ENCODE measurements around the gene MGST2. TPM values are rescaled to one million over a fixed set of nuclear protein-coding genes. Genes with fewer than 3 reads are reported as not detected.

Gene MGST2
- total and polyA plus RNA-seq, 8 donors: 37.3 to 63.1 (median 44.0) TPM

DNA sequence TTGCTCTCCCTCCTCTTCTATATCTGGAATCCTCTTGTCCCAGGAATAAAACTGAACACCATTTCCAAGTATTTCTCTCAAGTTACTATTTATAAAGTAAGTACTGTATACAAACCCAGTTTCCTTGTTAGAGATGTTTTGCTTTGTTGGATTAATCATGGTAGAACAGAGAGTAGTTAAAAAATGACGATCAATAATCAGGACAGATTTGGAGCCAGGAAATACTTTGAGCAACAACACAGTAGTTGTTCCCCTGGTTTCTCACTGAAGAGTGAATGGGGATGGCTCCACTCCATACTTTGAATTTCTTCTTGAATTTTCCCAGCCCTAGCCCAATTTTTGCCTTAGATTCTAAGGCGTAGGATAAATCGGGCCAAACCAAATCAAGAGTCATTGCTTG lies 21.4 kb downstream of the MGST2 start:
- no peak for DNase-seq
- Histone ChIP-seq H3K9me3 (no peaks in the 10 kb centered on the region), H3K4me3 (no peak overlapping the region), H3K27me3 (no peaks in the 10 kb centered on the region), H3K27ac (no peak overlapping the region), H3K4me1 (peaks cover 0 to 37% of the 10 kb centered on the region in 2 donors), H3K36me3 (peaks cover 0 to 11% of the 10 kb centered on the region in 2 donors)
- no peak for ATAC-seq
- intact Hi-C loops (cut with DNase I): no loop called here
- no peak for TF ChIP-seq CTCF (IDR thresholded peaks at IDR 0.05)

- intact Hi-C loops (cut with DNase I): no loop called here
- no peak overlapping the region for H3K27ac ChIP-seq
- no peak for ATAC-seq
Observed at GRCh38 chr4:139689093-139689722, 23.6 kb downstream of the MGST2 start.

DNA sequence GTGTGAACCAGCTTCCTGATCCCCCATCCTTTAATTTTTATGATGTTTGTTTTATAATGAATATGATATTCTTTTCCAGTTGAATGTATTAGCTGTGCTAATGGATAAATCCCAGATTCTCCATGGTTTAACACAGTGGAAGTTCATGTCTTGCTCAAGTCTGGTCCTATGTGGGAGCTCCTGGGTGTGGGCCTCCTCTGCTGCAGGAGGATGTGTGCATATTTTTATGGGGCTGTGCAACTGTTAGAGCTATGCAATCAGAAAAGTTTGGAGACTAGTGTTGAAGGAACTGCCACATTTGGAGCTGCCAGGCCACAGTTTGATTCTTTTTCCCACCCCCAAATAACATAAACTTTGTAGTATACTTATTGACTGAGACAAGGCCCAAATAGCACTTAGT lies 24.8 kb downstream of the MGST2 start:
- H3K9me3 ChIP-seq: no peaks in the 10 kb centered on the region
- ATAC-seq (no peak), DNase-seq (no peak)
- intact Hi-C loops (cut with DNase I): no loop called here
- H3K36me3 ChIP-seq: peaks cover 0 to 12% of the 10 kb centered on the region in 2 donors
- H3K4me3 ChIP-seq: no peak overlapping the region
- H3K27ac ChIP-seq: no peak overlapping the region
- peaks cover 0 to 27% of the 10 kb centered on the region in 2 donors for H3K4me1 ChIP-seq
- TF ChIP-seq CTCF (IDR thresholded peaks at IDR 0.05): no peak
- H3K27me3 ChIP-seq: no peaks in the 10 kb centered on the region

More at GRCh38 chr4:139689093-139689722, 23.6 kb downstream of the MGST2 start:
- Histone ChIP-seq H3K9me3 (no peaks in the 10 kb centered on the region), H3K4me3 (no peak overlapping the region), H3K27me3 (no peaks in the 10 kb centered on the region), H3K36me3 (peaks cover 0 to 11% of the 10 kb centered on the region in 2 donors), H3K4me1 (peaks cover 0 to 28% of the 10 kb centered on the region in 2 donors)
- no peak for DNase-seq
- TF ChIP-seq CTCF (IDR thresholded peaks at IDR 0.05): no peak

- intact Hi-C loops (cut with DNase I): no loop called here
- H3K27ac ChIP-seq: no peak overlapping the region
Observed at GRCh38 chr4:139692309-139693012, 26.8 kb downstream of the MGST2 start.

More at GRCh38 chr4:139692309-139693012, 26.8 kb downstream of the MGST2 start:
- H3K36me3 ChIP-seq: peaks cover 0 to 23% of the 10 kb centered on the region in 2 donors
- H3K9me3 ChIP-seq: no peaks in the 10 kb centered on the region
- no peaks in the 10 kb centered on the region for H3K27me3 ChIP-seq
- no peak overlapping the region for H3K4me3 ChIP-seq
- ATAC-seq (no peak), DNase-seq (no peak)
- peaks cover 0 to 18% of the 10 kb centered on the region in 2 donors for H3K4me1 ChIP-seq
- TF ChIP-seq CTCF (IDR thresholded peaks at IDR 0.05): no peak
